ENCODE measurements around the gene NIN. TPM values are rescaled to one million over a fixed set of nuclear protein-coding genes. Genes with fewer than 3 reads are reported as not detected.
A peak's percentile ranks its signal among the peaks of the same experiment; 100 is the strongest.

NIN gene
- total RNA-seq, 6 experiments from 2014 or later = 43.7 to 66.3 (median 57.4) TPM

- H3K4me1 Mint-ChIP-seq (ENCODE audit: low read depth) = peaks cover 55% of the 10 kb centered on the region
- no peak overlapping the region for H3K4me3 Mint-ChIP-seq
- no peaks in the 10 kb centered on the region for H3K9me3 Mint-ChIP-seq
- H3K27me3 Mint-ChIP-seq (ENCODE audit: insufficient read depth) = no peaks in the 10 kb centered on the region
- no peak for TF ChIP-seq CTCF (IDR thresholded peaks at IDR 0.05)
- no peak overlapping the region for H3K27ac Mint-ChIP-seq
- H3K36me3 Mint-ChIP-seq (ENCODE audit: low read depth) = peaks cover 20% of the 10 kb centered on the region
- DNase-seq = no peak
Observed at GRCh38 chr14:50806241-50806933, 24.6 kb downstream of the NIN start.

- Mint-ChIP-seq H3K4me1 (ENCODE audit: low read depth) (peaks cover 61% of the 10 kb centered on the region), H3K27ac (peak overlapping the region; percentile 87), H3K27me3 (ENCODE audit: insufficient read depth) (peaks cover 1% of the 10 kb centered on the region; the same call in 1 of the 2 replicates), H3K36me3 (ENCODE audit: low read depth) (peaks cover 20% of the 10 kb centered on the region), H3K4me3 (no peak overlapping the region), H3K9me3 (no peaks in the 10 kb centered on the region)
- DNase-seq = no peak
- TF ChIP-seq CTCF (IDR thresholded peaks at IDR 0.05) = no peak
Observed at GRCh38 chr14:50805396-50805795, 25.6 kb downstream of the NIN start.

- Mint-ChIP-seq H3K4me1 (ENCODE audit: low read depth) (peaks cover 73% of the 10 kb centered on the region), H3K27ac (peak overlapping the region; percentile 87), H3K27me3 (ENCODE audit: insufficient read depth) (peaks cover 1% of the 10 kb centered on the region; the same call in 1 of the 2 replicates), H3K36me3 (ENCODE audit: low read depth) (peaks cover 20% of the 10 kb centered on the region), H3K9me3 (no peaks in the 10 kb centered on the region), H3K4me3 (peak overlapping the region; percentile 56)
- TF ChIP-seq CTCF (IDR thresholded peaks at IDR 0.05) = no peak
- peak; percentile 61 for DNase-seq
Observed at GRCh38 chr14:50804181-50804721, 26.7 kb downstream of the NIN start.

GRCh38 chr14:50801706-50802105 lies 29.3 kb downstream of the NIN start:
- no peaks in the 10 kb centered on the region for H3K9me3 Mint-ChIP-seq
- H3K27me3 Mint-ChIP-seq (ENCODE audit: insufficient read depth) = peaks cover 1% of the 10 kb centered on the region; the same call in 1 of the 2 replicates
- no peak overlapping the region; the same call in 1 of the 2 replicates for H3K4me3 Mint-ChIP-seq
- H3K36me3 Mint-ChIP-seq (ENCODE audit: low read depth) = peaks cover 17% of the 10 kb centered on the region
- no peak for TF ChIP-seq CTCF (IDR thresholded peaks at IDR 0.05)
- peak overlapping the region; percentile 77 for H3K27ac Mint-ChIP-seq
- peak; percentile 60 for DNase-seq
- peaks cover 90% of the 10 kb centered on the region for H3K4me1 Mint-ChIP-seq (ENCODE audit: low read depth)

GRCh38 chr14:50800032-50800431 lies 30.9 kb downstream of the NIN start:
- peak overlapping the region; percentile 54 for H3K27ac Mint-ChIP-seq
- peak; percentile 64 for DNase-seq

More at GRCh38 chr14:50800032-50800431, 30.9 kb downstream of the NIN start:
- Mint-ChIP-seq H3K4me3 (0 out of 2 replicates have a peak overlapping the region, but pooled peaks have one; percentile 17), H3K4me1 (ENCODE audit: low read depth) (peaks cover 90% of the 10 kb centered on the region), H3K36me3 (ENCODE audit: low read depth) (peaks cover 2% of the 10 kb centered on the region; the same call in 1 of the 2 replicates), H3K9me3 (no peaks in the 10 kb centered on the region), H3K27me3 (ENCODE audit: insufficient read depth) (peaks cover 1% of the 10 kb centered on the region; the same call in 1 of the 2 replicates)
- TF ChIP-seq CTCF (IDR thresholded peaks at IDR 0.05) = no peak
